Breast epithelium (tissue), 4 donors: Measurements from ENCODE around the gene METRNL. TPM values are rescaled to one million over a fixed set of nuclear protein-coding genes. Genes with fewer than 3 reads are reported as not detected.
"Not testable (repeated sequence)": the region's sequence is repeated elsewhere in the genome, so short reads cannot be mapped to it uniquely, and the experiment has no call there.

Experiments
- DNase-seq, 2 donors: peaks; one replicate each; pipeline ENCODE4 v3.0.0-alpha.2; 2019; ENCODE audit warnings: low spot score in 2 of 2
- H3K27ac ChIP-seq, 2 donors: fragments of 200-600 bp; sonication (generic) in 1 of 2; one replicate each; pipeline ENCODE4 v1.5.1; 2016 to 2019; ENCODE audit warnings: mild to moderate bottlenecking in 1 of 2
- H3K27me3 ChIP-seq, 2 donors: fragments of 200-600 bp; sonication (generic) in 1 of 2; one replicate each; pipeline versions ENCODE4 v1.5.1 to v1.6.0; 2017 to 2019; ENCODE audit warnings: control low read depth in 1 of 2, mild to moderate bottlenecking in 1 of 2
- H3K36me3 ChIP-seq: fragments of 200-600 bp; one replicate; pipeline ENCODE4 v1.5.1; 2019
- H3K4me1 ChIP-seq, 2 donors: fragments of 200-600 bp; sonication (generic); one replicate each; pipeline ENCODE4 v1.5.1; 2016 to 2019; ENCODE audit warnings: control low read depth in 1 of 2
- H3K4me3 ChIP-seq, 3 donors: fragments of 200-600 bp; sonication (generic); 1 replicate in 2 of 3; 2 replicates in 1 of 3; pipeline ENCODE4 v1.5.1; 2016 to 2019; ENCODE audit warnings: mild to moderate bottlenecking in 3 of 3, moderate library complexity in 2 of 3
- H3K9me3 ChIP-seq, 2 donors: fragments of 200-600 bp; sonication (generic) in 1 of 2; one replicate each; pipeline ENCODE4 v1.5.1; 2016 to 2019; ENCODE audit warnings: control low read depth in 1 of 2
- POLR2A ChIP-seq: fragments of 450-650 bp; IDR thresholded peaks from one replicate; pipeline ENCODE4 v1.6.1; 2016; ENCODE audit warnings: antibody characterized with exemption, mild to moderate bottlenecking, moderate library complexity
- POLR2AphosphoS5 ChIP-seq, 3 donors: sonication (generic); formaldehyde crosslinking; IDR thresholded peaks; one replicate each; pipeline ENCODE4 v1.6.1; 2017; ENCODE audit warnings: antibody characterized with exemption in 3 of 3
- intact Hi-C: fragments of 100-400 bp; cut with DNase I; formaldehyde crosslinking; loops from one replicate; pipeline ENCODE4 v1.15.1; 2023; ENCODE audit warnings: low total_unique reads
- total RNA-seq, 3 donors: library from RNA; depleted of rRNA; stranded (reverse); fragments of >200 nt; gene quantifications; one replicate each; pipeline ENCODE4 v1.1.0, GENCODE V29; 2016
- TF ChIP-seq, protein P1 (sequence below), 3 donors: fragments of 450-650 bp; IDR thresholded peaks; one replicate each; pipeline ENCODE4 v1.5.1; 2016 to 2017; ENCODE audit warnings: antibody characterized with exemption in 3 of 3, mild to moderate bottlenecking in 3 of 3, moderate library complexity in 3 of 3

METRNL gene
- total RNA-seq, 3 donors from 2014 or later = 41.6 to 102 (median 54.1) TPM

- H3K4me3 ChIP-seq = no peak overlapping the region
- DNase-seq = peak in 1 of 2 donors; percentile 47
- no peaks in the 10 kb centered on the region for H3K36me3 ChIP-seq
- no peaks in the 10 kb centered on the region for H3K9me3 ChIP-seq
- peaks cover 0 to 5% of the 10 kb centered on the region in 2 donors for H3K4me1 ChIP-seq
- H3K27ac ChIP-seq = peak overlapping the region; percentile 55 to 82
- intact Hi-C loops = no loop called here
- TF ChIP-seq POLR2A = no peak
- TF ChIP-seq, protein P1, sequence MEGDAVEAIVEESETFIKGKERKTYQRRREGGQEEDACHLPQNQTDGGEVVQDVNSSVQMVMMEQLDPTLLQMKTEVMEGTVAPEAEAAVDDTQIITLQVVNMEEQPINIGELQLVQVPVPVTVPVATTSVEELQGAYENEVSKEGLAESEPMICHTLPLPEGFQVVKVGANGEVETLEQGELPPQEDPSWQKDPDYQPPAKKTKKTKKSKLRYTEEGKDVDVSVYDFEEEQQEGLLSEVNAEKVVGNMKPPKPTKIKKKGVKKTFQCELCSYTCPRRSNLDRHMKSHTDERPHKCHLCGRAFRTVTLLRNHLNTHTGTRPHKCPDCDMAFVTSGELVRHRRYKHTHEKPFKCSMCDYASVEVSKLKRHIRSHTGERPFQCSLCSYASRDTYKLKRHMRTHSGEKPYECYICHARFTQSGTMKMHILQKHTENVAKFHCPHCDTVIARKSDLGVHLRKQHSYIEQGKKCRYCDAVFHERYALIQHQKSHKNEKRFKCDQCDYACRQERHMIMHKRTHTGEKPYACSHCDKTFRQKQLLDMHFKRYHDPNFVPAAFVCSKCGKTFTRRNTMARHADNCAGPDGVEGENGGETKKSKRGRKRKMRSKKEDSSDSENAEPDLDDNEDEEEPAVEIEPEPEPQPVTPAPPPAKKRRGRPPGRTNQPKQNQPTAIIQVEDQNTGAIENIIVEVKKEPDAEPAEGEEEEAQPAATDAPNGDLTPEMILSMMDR (IDR thresholded peaks at IDR 0.05) = no peak
- TF ChIP-seq POLR2AphosphoS5 (IDR thresholded peaks at IDR 0.05) = no peak
- H3K27me3 ChIP-seq = no peaks in the 10 kb centered on the region
Measured at GRCh38 chr17:83053021-83053681, 26.3 kb upstream of the METRNL start.

GRCh38 chr17:83053739-83054451, 25.5 kb upstream of the METRNL start:
- TF ChIP-seq POLR2A = no peak
- TF ChIP-seq POLR2AphosphoS5 (IDR thresholded peaks at IDR 0.05) = no peak
- TF ChIP-seq, protein P1 (IDR thresholded peaks at IDR 0.05) = no peak
- Histone ChIP-seq H3K36me3 (no peaks in the 10 kb centered on the region), H3K27me3 (no peaks in the 10 kb centered on the region), H3K9me3 (no peaks in the 10 kb centered on the region), H3K27ac (peak overlapping the region in 1 of 2 donors; percentile 82), H3K4me3 (no peak overlapping the region), H3K4me1 (peaks cover 0 to 5% of the 10 kb centered on the region in 2 donors)
- DNase-seq = peak in 1 of 2 donors; percentile 50
- intact Hi-C loops = no loop called here

DNA sequence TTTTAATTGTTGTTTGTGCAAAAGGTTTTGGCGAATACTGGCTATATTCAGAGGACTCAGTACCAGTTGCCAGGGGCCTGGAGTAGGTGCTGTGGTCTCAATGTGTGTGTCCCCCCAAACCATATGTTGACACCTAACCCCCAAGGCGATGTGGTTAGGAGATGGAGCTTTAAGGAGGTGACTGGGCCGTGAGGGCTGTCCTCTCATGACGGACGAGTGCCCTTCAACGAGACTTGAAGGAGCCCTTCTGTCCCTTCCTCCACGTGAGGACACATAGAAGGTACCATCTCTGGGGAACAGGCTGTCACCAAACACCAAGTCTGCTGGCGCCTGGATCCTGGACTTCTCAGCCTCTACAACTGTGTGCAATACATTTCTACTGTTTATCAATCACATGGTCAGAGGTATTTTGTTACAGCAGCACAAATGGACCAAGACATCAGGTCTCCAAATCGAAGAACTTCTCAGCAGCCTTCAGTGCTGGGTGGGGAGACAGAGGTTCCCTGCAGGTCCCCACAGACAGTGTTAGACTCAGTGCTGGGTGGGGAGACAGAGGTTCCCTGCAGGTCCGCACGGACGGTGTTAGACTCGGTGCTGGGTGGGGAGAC, 24.8 kb upstream of the METRNL start:
- Histone ChIP-seq H3K36me3 (no peaks in the 10 kb centered on the region), H3K9me3 (no peaks in the 10 kb centered on the region), H3K27me3 (no peaks in the 10 kb centered on the region), H3K4me1 (peaks cover 0 to 5% of the 10 kb centered on the region in 2 donors), H3K4me3 (no peak overlapping the region), H3K27ac (peak overlapping the region in 1 of 2 donors; percentile 82)
- DNase-seq = peak in 1 of 2 donors; percentile 31
- intact Hi-C loops = no loop called here
- TF ChIP-seq POLR2AphosphoS5 (IDR thresholded peaks at IDR 0.05) (no peak), POLR2A (no peak)
- TF ChIP-seq, protein P1 (IDR thresholded peaks at IDR 0.05) = no peak

- H3K4me3 ChIP-seq, DNase-seq, H3K27me3 ChIP-seq, intact Hi-C loops, H3K36me3 ChIP-seq, H3K27ac ChIP-seq, H3K9me3 ChIP-seq, H3K4me1 ChIP-seq: not testable (repeated sequence)
Measured at GRCh38 chr17:83055176-83055575, 24.2 kb upstream of the METRNL start.

GRCh38 chr17:83055911-83056582, 23.4 kb upstream of the METRNL start:
- peak overlapping the region in 1 of 2 donors; percentile 61 for H3K27ac ChIP-seq
- peaks cover 0 to 2% of the 10 kb centered on the region in 2 donors for H3K4me1 ChIP-seq
- no peaks in the 10 kb centered on the region for H3K9me3 ChIP-seq
- H3K27me3 ChIP-seq = no peaks in the 10 kb centered on the region
- no peaks in the 10 kb centered on the region for H3K36me3 ChIP-seq
- TF ChIP-seq POLR2AphosphoS5 (IDR thresholded peaks at IDR 0.05) (no peak), POLR2A (no peak)
- TF ChIP-seq, protein P1 (IDR thresholded peaks at IDR 0.05) = no peak
- DNase-seq = peak in 1 of 2 donors; percentile 39
- intact Hi-C loops = no loop called here
- peak overlapping the region in 1 of 3 donors; percentile 15 for H3K4me3 ChIP-seq
